HL-60 (cell line): Measurements from ENCODE around the gene ASB10.

ENCODE experiments used
- DNase-seq, 2 experiments: peaks; one replicate each; pipeline ENCODE4 v3.0.0-alpha.2; 2010 to 2020; ENCODE audit warnings: low read depth in 1 of 2, low spot score in 1 of 2
- H3K27ac ChIP-seq: fragments of 250-450 bp; sonication (Bioruptor Pico); replicated peaks from 2 replicates; pipeline ENCODE4 v1.5.1; 2020; ENCODE audit warnings: mild to moderate bottlenecking, moderate library complexity
- H3K27me3 ChIP-seq: fragments of 250-450 bp; sonication (Bioruptor Pico); 2 replicates; pipeline ENCODE4 v1.5.1; 2021; ENCODE audit warnings: mild to moderate bottlenecking, moderate library complexity; ENCODE audit not compliant: insufficient read depth, poor library complexity, severe bottlenecking
- H3K4me3 ChIP-seq: replicated peaks from 2 replicates; pipeline ENCODE4 v1.5.1; 2011; ENCODE audit warnings: mild to moderate bottlenecking, control low read depth, low read length; ENCODE audit not compliant: insufficient read depth
- GABPA ChIP-seq: IDR thresholded peaks from 2 replicates; pipeline ENCODE4 v1.6.1; 2012; ENCODE audit warnings: low read depth
- POLR2AphosphoS5 ChIP-seq: IDR thresholded peaks from 2 replicates; pipeline ENCODE4 v1.6.1; 2012; ENCODE audit warnings: low read depth
- SPI1 ChIP-seq: IDR thresholded peaks from 2 replicates; pipeline ENCODE4 v1.6.1; 2012; ENCODE audit warnings: low read depth, mild to moderate bottlenecking, borderline replicate concordance
- TF ChIP-seq, protein P1 (sequence below): IDR thresholded peaks from 2 replicates; pipeline ENCODE4 v1.6.1; 2012; ENCODE audit warnings: low read depth; ENCODE audit not compliant: insufficient replicate concordance
- TF ChIP-seq, protein P2 (sequence below): IDR thresholded peaks from one replicate; pipeline ENCODE4 v1.5.1; 2011; ENCODE audit warnings: low read length, control low read depth, inconsistent platforms; ENCODE audit not compliant: insufficient read depth

Gene ASB10

DNA sequence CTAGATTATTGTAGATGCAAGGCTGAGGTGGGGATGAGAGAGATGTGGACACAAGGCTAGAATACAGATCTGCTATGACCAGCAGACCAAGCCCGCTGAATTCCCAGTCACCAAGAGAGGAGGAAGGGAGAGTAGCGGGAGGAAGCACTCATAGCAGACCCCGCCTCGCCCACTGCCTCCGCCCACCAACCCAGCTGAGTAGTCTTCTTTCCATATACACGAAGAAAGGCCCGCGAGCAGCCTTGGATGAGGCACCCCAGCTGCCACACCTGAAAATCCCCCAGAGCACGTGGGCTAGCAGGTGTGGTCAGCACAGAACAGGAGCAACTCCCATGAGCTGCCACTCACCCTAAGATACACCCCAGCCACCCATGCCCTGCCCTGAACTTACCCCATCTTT, 31.1 kb upstream of the ASB10 start:
- TF ChIP-seq, protein P1, sequence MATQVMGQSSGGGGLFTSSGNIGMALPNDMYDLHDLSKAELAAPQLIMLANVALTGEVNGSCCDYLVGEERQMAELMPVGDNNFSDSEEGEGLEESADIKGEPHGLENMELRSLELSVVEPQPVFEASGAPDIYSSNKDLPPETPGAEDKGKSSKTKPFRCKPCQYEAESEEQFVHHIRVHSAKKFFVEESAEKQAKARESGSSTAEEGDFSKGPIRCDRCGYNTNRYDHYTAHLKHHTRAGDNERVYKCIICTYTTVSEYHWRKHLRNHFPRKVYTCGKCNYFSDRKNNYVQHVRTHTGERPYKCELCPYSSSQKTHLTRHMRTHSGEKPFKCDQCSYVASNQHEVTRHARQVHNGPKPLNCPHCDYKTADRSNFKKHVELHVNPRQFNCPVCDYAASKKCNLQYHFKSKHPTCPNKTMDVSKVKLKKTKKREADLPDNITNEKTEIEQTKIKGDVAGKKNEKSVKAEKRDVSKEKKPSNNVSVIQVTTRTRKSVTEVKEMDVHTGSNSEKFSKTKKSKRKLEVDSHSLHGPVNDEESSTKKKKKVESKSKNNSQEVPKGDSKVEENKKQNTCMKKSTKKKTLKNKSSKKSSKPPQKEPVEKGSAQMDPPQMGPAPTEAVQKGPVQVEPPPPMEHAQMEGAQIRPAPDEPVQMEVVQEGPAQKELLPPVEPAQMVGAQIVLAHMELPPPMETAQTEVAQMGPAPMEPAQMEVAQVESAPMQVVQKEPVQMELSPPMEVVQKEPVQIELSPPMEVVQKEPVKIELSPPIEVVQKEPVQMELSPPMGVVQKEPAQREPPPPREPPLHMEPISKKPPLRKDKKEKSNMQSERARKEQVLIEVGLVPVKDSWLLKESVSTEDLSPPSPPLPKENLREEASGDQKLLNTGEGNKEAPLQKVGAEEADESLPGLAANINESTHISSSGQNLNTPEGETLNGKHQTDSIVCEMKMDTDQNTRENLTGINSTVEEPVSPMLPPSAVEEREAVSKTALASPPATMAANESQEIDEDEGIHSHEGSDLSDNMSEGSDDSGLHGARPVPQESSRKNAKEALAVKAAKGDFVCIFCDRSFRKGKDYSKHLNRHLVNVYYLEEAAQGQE = no peak
- TF ChIP-seq POLR2AphosphoS5 (no peak), SPI1 (no peak), GABPA (no peak)
- TF ChIP-seq, protein P2, sequence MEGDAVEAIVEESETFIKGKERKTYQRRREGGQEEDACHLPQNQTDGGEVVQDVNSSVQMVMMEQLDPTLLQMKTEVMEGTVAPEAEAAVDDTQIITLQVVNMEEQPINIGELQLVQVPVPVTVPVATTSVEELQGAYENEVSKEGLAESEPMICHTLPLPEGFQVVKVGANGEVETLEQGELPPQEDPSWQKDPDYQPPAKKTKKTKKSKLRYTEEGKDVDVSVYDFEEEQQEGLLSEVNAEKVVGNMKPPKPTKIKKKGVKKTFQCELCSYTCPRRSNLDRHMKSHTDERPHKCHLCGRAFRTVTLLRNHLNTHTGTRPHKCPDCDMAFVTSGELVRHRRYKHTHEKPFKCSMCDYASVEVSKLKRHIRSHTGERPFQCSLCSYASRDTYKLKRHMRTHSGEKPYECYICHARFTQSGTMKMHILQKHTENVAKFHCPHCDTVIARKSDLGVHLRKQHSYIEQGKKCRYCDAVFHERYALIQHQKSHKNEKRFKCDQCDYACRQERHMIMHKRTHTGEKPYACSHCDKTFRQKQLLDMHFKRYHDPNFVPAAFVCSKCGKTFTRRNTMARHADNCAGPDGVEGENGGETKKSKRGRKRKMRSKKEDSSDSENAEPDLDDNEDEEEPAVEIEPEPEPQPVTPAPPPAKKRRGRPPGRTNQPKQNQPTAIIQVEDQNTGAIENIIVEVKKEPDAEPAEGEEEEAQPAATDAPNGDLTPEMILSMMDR = no peak
- Histone ChIP-seq H3K4me3 (no peak overlapping the region), H3K27ac (no peak overlapping the region), H3K27me3 (no peaks in the 10 kb centered on the region)
- DNase-seq = no peak

DNA sequence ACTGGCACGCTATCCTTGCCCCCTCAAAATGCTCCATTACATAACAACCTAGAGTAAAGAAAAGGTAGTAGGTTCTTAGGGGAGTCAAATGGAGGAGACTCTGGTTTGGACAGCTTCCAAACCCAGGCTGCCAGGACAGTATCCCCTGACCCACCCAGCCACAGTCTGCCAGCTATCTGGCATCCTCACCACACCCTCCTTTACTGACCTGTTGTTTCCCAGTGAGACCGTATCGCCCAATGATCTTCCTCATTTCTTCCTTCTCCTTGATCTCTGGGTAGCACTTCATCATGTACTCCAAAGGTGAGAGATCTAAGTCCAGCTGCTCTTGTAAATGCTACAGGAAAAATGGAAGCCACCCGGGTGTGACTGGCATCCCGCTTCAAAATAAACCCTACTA, 28.3 kb upstream of the ASB10 start:
- H3K27me3 ChIP-seq = no peaks in the 10 kb centered on the region
- TF ChIP-seq, protein P1 = no peak
- TF ChIP-seq GABPA (no peak), POLR2AphosphoS5 (no peak), SPI1 (no peak)
- TF ChIP-seq, protein P2 = no peak
- DNase-seq = no peak
- no peak overlapping the region for H3K27ac ChIP-seq
- no peak overlapping the region for H3K4me3 ChIP-seq

DNA sequence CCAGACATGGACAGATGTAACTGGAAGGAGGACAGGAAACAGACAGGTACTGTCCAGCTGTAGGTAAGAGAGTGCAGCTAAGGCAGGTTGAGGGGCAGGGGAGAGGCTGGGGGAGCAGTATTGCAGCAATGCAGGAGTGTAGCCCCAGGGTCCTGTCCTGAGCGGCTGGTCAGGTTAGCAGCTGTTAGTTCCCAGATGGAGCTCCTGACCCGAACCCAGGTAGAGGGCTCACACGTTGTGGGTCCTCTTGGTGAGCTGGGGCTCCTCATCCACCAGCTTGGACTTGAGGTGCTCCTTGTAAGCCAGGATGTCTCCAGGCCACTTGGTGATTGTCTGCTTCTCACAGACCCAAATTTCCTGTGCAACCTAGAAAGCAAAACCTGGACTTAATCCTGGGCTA, 26.8 kb upstream of the ASB10 start:
- DNase-seq = no peak
- Histone ChIP-seq H3K27me3 (no peaks in the 10 kb centered on the region), H3K4me3 (no peak overlapping the region), H3K27ac (no peak overlapping the region)
- TF ChIP-seq, protein P2 = no peak
- TF ChIP-seq GABPA (no peak), POLR2AphosphoS5 (no peak), SPI1 (no peak)
- TF ChIP-seq, protein P1 = no peak
